Cardiac muscle cell (in vitro differentiated cells and primary cell): ENCODE measurements around the gene KRT83. TPM values are rescaled to one million over a fixed set of nuclear protein-coding genes. Genes with fewer than 3 reads are reported as not detected.

Source experiments
- DNase-seq, 2 donors: peaks; one replicate each; pipeline versions ENCODE4 v3.0.0 to v3.0.0-alpha.2; 2010 to 2017; ENCODE audit warnings: low read depth in 1 of 2, low spot score in 1 of 2
- H3K27ac ChIP-seq: fragments of 200-600 bp; sonication (generic); 2 replicates; pipeline ENCODE4 v1.5.1; 2016
- H3K27me3 ChIP-seq: fragments of 200-600 bp; sonication (generic); 2 replicates; pipeline ENCODE4 v1.6.0; 2016; ENCODE audit warnings: control low read depth
- H3K36me3 ChIP-seq: fragments of 200-600 bp; sonication (generic); 2 replicates; pipeline ENCODE4 v1.5.1; 2016; ENCODE audit warnings: control low read depth
- H3K4me1 ChIP-seq: fragments of 200-600 bp; sonication (generic); 2 replicates; pipeline ENCODE4 v1.8.1; 2017; ENCODE audit warnings: low read depth, mild to moderate bottlenecking, mixed run types
- H3K4me3 ChIP-seq: fragments of 200-600 bp; sonication (generic); 2 replicates; pipeline ENCODE4 v1.5.1; 2016; ENCODE audit warnings: mild to moderate bottlenecking
- H3K9me3 ChIP-seq: fragments of 200-600 bp; sonication (generic); 2 replicates; pipeline ENCODE4 v1.5.1; 2017; ENCODE audit warnings: low read depth, mild to moderate bottlenecking, control low read depth
- CTCF ChIP-seq: IDR thresholded peaks from 2 replicates; pipeline ENCODE4 v1.5.1; 2012; ENCODE audit warnings: low read depth, mild to moderate bottlenecking, low read length
- polyA plus RNA-seq: library from polyadenylated mRNA; unstranded; fragments of >200 nt; fragmentation: Nextera tagmentation; extraction: Ambion mirVana; gene quantifications from 2 replicates; pipeline ENCODE4 v1.2.1, GENCODE V29; 2016
- total RNA-seq: library from RNA; depleted of rRNA; stranded (reverse); fragments of >200 nt; gene quantifications from 2 replicates; pipeline ENCODE4 v1.2.3, GENCODE V29; 2016

KRT83 gene
- total and polyA plus RNA-seq, 2 experiments from 2014 or later = not detected

GRCh38 chr12:52264435-52264825, 56.8 kb downstream of the KRT83 start:
- Histone ChIP-seq H3K4me3 (no peak overlapping the region), H3K9me3 (no peaks in the 10 kb centered on the region), H3K4me1 (no peaks in the 10 kb centered on the region), H3K27me3 (peaks cover 29% of the 10 kb centered on the region), H3K36me3 (no peaks in the 10 kb centered on the region), H3K27ac (no peak overlapping the region)
- no peak for TF ChIP-seq CTCF
- DNase-seq = peak in 1 of 2 donors; percentile 14

Other genes starting within 250 kb of the KRT83 start
- not detected in 2 replicates for gene SMIM41, start 241.7 kb downstream of the KRT83 start, total RNA-seq
- not detected in 2 replicates for gene SMIM41, start 241.7 kb downstream of the KRT83 start, polyA plus RNA-seq
- not detected in 2 replicates for gene KRT80, start 129.4 kb downstream of the KRT83 start, total RNA-seq
- not detected in 2 replicates for gene KRT80, start 129.4 kb downstream of the KRT83 start, polyA plus RNA-seq
- gene KRT7, start 88.2 kb downstream of the KRT83 start, total RNA-seq = 0.21 and 0.36 TPM in 2 replicates
- 0.50 TPM in 1 of 2 replicates, not detected in the other for gene KRT7, start 88.2 kb downstream of the KRT83 start, polyA plus RNA-seq
- 0.14 TPM in 1 of 2 replicates, not detected in the other for gene KRT86, start 46.8 kb downstream of the KRT83 start, total RNA-seq
- 0.35 TPM in 1 of 2 replicates, not detected in the other for gene KRT86, start 46.8 kb downstream of the KRT83 start, polyA plus RNA-seq
- gene KRT81, start 29.9 kb downstream of the KRT83 start, total RNA-seq = not detected in 2 replicates
- not detected in 2 replicates for gene KRT81, start 29.9 kb downstream of the KRT83 start, polyA plus RNA-seq
- 0.12 TPM in 1 of 2 replicates, not detected in the other for gene KRT85, start 46.1 kb upstream of the KRT83 start, total RNA-seq
- not detected in 2 replicates for gene KRT85, start 46.1 kb upstream of the KRT83 start, polyA plus RNA-seq
- gene KRT84, start 64.3 kb upstream of the KRT83 start, total RNA-seq = not detected in 2 replicates
- gene KRT84, start 64.3 kb upstream of the KRT83 start, polyA plus RNA-seq = not detected in 2 replicates
- gene KRT82, start 84.9 kb upstream of the KRT83 start, total RNA-seq = not detected in 2 replicates
- not detected in 2 replicates for gene KRT82, start 84.9 kb upstream of the KRT83 start, polyA plus RNA-seq
- gene KRT75, start 113.0 kb upstream of the KRT83 start, total RNA-seq = not detected in 2 replicates
- not detected in 2 replicates for gene KRT75, start 113.0 kb upstream of the KRT83 start, polyA plus RNA-seq
- not detected in 2 replicates for gene KRT6B, start 130.7 kb upstream of the KRT83 start, total RNA-seq
- gene KRT6B, start 130.7 kb upstream of the KRT83 start, polyA plus RNA-seq = 0.13 TPM in 1 of 2 replicates, not detected in the other
- gene KRT6C, start 152.4 kb upstream of the KRT83 start, total RNA-seq = not detected in 2 replicates
- gene KRT6C, start 152.4 kb upstream of the KRT83 start, polyA plus RNA-seq = not detected in 2 replicates
- not detected in 2 replicates for gene KRT6A, start 171.9 kb upstream of the KRT83 start, total RNA-seq
- gene KRT6A, start 171.9 kb upstream of the KRT83 start, polyA plus RNA-seq = 0.22 TPM in 1 of 2 replicates, not detected in the other
- gene KRT5, start 199.0 kb upstream of the KRT83 start, total RNA-seq = not detected in 2 replicates
- gene KRT5, start 199.0 kb upstream of the KRT83 start, polyA plus RNA-seq = 0.23 TPM in 1 of 2 replicates, not detected in the other
- gene KRT71, start 231.7 kb upstream of the KRT83 start, total RNA-seq = not detected in 2 replicates
- gene KRT71, start 231.7 kb upstream of the KRT83 start, polyA plus RNA-seq = not detected in 2 replicates